HEK293 (cell line): ENCODE data around the gene FBXO2.

Experiments used
- CTCF ChIA-PET: fragments of 350-600 bp; formaldehyde crosslinking; extraction: SDS; loops from one replicate; lab custom pipeline; 2021; ENCODE audit warnings: antibody characterized with exemption; lab: Yijun Ruan, JAX
- POLR2A ChIA-PET: fragments of 300-600 bp; formaldehyde crosslinking; extraction: SDS; loops from one replicate; lab custom pipeline; 2020; ENCODE audit warnings: antibody characterized with exemption, inconsistent platforms; lab: Yijun Ruan, JAX
- H3K27ac ChIP-seq: fragments of 200-500 bp; sonication (Bioruptor generic); 2 replicates; pipeline ENCODE4 v1.5.1; 2014; ENCODE audit warnings: low read depth, low read length, control low read depth, inconsistent platforms; ENCODE audit errors: extremely low read depth
- H3K36me3 ChIP-seq, 2 experiments: fragments of 200-500 bp in 1 of 2; sonication (Bioruptor generic) in 1 of 2; 1 replicate in 1 of 2; 2 replicates in 1 of 2; pipeline ENCODE4 v1.5.1; 2014 to 2017; ENCODE audit warnings: inconsistent platforms in 2 of 2, low read length in 2 of 2; ENCODE audit not compliant: control insufficient read depth in 2 of 2, insufficient read depth in 1 of 2
- H3K4me1 ChIP-seq: fragments of 200-500 bp; sonication (Bioruptor generic); 2 replicates; pipeline ENCODE4 v1.5.1; 2014; ENCODE audit warnings: mild to moderate bottlenecking, low read length, inconsistent platforms; ENCODE audit not compliant: control insufficient read depth, insufficient read depth
- H3K4me3 ChIP-seq: 2 replicates; pipeline ENCODE4 v1.5.1; 2011; ENCODE audit warnings: low read depth, mild to moderate bottlenecking, control low read depth, low read length, moderate library complexity
- H3K9me3 ChIP-seq: fragments of 200-500 bp; sonication (Bioruptor generic); 2 replicates; pipeline ENCODE4 v1.5.1; 2014; ENCODE audit warnings: low read depth, low read length, inconsistent platforms; ENCODE audit not compliant: control insufficient read depth, insufficient read depth
- MEIS1 ChIP-seq: sonication (generic); formaldehyde crosslinking; IDR thresholded peaks from 2 replicates; pipeline ENCODE4 v1.8.1; 2022; ENCODE audit warnings: missing genetic modification reagents, mild to moderate bottlenecking, borderline replicate concordance
- PRDM10 ChIP-seq: fragments of 450-650 bp; formaldehyde crosslinking; IDR thresholded peaks from 2 replicates; pipeline ENCODE4 v1.5.1; 2016; ENCODE audit warnings: missing biosample characterization, missing genetic modification characterization
- YY2 ChIP-seq: fragments of 450-650 bp; formaldehyde crosslinking; IDR thresholded peaks from 2 replicates; pipeline ENCODE4 v1.5.1; 2016; ENCODE audit warnings: missing biosample characterization, missing genetic modification characterization
- ZBTB11 ChIP-seq: fragments of 450-650 bp; formaldehyde crosslinking; conservative IDR thresholded peaks from 2 replicates; pipeline ENCODE4 v1.5.1; 2016; ENCODE audit warnings: low read depth, missing biosample characterization, missing genetic modification characterization
- ZIC2 ChIP-seq: fragments of 450-650 bp; formaldehyde crosslinking; IDR thresholded peaks from 2 replicates; pipeline ENCODE4 v1.5.1; 2016; ENCODE audit warnings: missing biosample characterization, missing genetic modification characterization
- ZNF121 ChIP-seq: fragments of 450-650 bp; formaldehyde crosslinking; IDR thresholded peaks from 2 replicates; pipeline ENCODE4 v1.5.1; 2016; ENCODE audit warnings: missing biosample characterization, missing genetic modification characterization
- ZNF266 ChIP-seq: fragments of 450-650 bp; formaldehyde crosslinking; IDR thresholded peaks from 2 replicates; pipeline ENCODE4 v1.5.1; 2016; ENCODE audit warnings: missing biosample characterization, missing genetic modification characterization, low read depth
- ZNF37A ChIP-seq: fragments of 450-650 bp; IDR thresholded peaks from 2 replicates; pipeline ENCODE4 v1.5.1; 2018; ENCODE audit warnings: missing biosample characterization, missing genetic modification characterization
- ZNF404 ChIP-seq: fragments of 450-650 bp; formaldehyde crosslinking; IDR thresholded peaks from 2 replicates; pipeline ENCODE4 v1.5.1; 2017; ENCODE audit warnings: missing biosample characterization, missing genetic modification characterization
- TF ChIP-seq, protein P1 (sequence below): fragments of 450-650 bp; formaldehyde crosslinking; IDR thresholded peaks from 2 replicates; pipeline ENCODE4 v1.5.1; 2016; ENCODE audit warnings: missing biosample characterization, missing genetic modification characterization
- TF ChIP-seq, protein P2 (sequence below): fragments of 450-650 bp; formaldehyde crosslinking; IDR thresholded peaks from 2 replicates; pipeline ENCODE4 v1.5.1; 2016; ENCODE audit warnings: missing biosample characterization, missing genetic modification characterization, low read depth
- TF ChIP-seq, protein P3 (sequence below): fragments of 450-650 bp; formaldehyde crosslinking; IDR thresholded peaks from 2 replicates; pipeline ENCODE4 v1.5.1; 2016; ENCODE audit warnings: missing biosample characterization, missing genetic modification characterization

FBXO2 gene

GRCh38 chr1:11675325-11675724 lies 21.1 kb upstream of the FBXO2 start:
- ChIA-PET POLR2A (no interaction called here), CTCF (interaction anchor here (0.5 to 1.2 kb wide), 3 partner anchors 36 to 775 kb away, joined by 3 read pairs; no protein-coding TSS in a partner anchor)
- no peaks in the 10 kb centered on the region for H3K9me3 ChIP-seq
- H3K36me3 ChIP-seq: peaks cover 0 to 85% of the 10 kb centered on the region in 2 experiments; a peak in 2 of 3 replicates
- H3K4me1 ChIP-seq: no peaks in the 10 kb centered on the region
- H3K27ac ChIP-seq: no peak overlapping the region
- TF ChIP-seq, protein P1, sequence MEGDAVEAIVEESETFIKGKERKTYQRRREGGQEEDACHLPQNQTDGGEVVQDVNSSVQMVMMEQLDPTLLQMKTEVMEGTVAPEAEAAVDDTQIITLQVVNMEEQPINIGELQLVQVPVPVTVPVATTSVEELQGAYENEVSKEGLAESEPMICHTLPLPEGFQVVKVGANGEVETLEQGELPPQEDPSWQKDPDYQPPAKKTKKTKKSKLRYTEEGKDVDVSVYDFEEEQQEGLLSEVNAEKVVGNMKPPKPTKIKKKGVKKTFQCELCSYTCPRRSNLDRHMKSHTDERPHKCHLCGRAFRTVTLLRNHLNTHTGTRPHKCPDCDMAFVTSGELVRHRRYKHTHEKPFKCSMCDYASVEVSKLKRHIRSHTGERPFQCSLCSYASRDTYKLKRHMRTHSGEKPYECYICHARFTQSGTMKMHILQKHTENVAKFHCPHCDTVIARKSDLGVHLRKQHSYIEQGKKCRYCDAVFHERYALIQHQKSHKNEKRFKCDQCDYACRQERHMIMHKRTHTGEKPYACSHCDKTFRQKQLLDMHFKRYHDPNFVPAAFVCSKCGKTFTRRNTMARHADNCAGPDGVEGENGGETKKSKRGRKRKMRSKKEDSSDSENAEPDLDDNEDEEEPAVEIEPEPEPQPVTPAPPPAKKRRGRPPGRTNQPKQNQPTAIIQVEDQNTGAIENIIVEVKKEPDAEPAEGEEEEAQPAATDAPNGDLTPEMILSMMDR (tag by site-specific recombination): peak; percentile 34; the same call in 1 of the 2 replicates
- TF ChIP-seq ZNF404 (tag by site-specific recombination): no peak
- TF ChIP-seq, protein P2, sequence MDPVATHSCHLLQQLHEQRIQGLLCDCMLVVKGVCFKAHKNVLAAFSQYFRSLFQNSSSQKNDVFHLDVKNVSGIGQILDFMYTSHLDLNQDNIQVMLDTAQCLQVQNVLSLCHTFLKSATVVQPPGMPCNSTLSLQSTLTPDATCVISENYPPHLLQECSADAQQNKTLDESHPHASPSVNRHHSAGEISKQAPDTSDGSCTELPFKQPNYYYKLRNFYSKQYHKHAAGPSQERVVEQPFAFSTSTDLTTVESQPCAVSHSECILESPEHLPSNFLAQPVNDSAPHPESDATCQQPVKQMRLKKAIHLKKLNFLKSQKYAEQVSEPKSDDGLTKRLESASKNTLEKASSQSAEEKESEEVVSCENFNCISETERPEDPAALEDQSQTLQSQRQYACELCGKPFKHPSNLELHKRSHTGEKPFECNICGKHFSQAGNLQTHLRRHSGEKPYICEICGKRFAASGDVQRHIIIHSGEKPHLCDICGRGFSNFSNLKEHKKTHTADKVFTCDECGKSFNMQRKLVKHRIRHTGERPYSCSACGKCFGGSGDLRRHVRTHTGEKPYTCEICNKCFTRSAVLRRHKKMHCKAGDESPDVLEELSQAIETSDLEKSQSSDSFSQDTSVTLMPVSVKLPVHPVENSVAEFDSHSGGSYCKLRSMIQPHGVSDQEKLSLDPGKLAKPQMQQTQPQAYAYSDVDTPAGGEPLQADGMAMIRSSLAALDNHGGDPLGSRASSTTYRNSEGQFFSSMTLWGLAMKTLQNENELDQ (tag by site-specific recombination): no peak
- no peak for TF ChIP-seq ZIC2 (tag by site-specific recombination)
- no peak for TF ChIP-seq MEIS1 (CRISPR knock-in tag)
- no peak overlapping the region for H3K4me3 ChIP-seq

- POLR2A ChIA-PET: interaction anchor here (2.3 kb wide), 1 partner anchor 10 kb away, joined by 5 read pairs; no protein-coding TSS in a partner anchor
- no peak overlapping the region for H3K4me3 ChIP-seq
- TF ChIP-seq ZBTB11 (tag by site-specific recombination): no peak
- TF ChIP-seq PRDM10 (tag by site-specific recombination): no peak
- TF ChIP-seq, protein P3, sequence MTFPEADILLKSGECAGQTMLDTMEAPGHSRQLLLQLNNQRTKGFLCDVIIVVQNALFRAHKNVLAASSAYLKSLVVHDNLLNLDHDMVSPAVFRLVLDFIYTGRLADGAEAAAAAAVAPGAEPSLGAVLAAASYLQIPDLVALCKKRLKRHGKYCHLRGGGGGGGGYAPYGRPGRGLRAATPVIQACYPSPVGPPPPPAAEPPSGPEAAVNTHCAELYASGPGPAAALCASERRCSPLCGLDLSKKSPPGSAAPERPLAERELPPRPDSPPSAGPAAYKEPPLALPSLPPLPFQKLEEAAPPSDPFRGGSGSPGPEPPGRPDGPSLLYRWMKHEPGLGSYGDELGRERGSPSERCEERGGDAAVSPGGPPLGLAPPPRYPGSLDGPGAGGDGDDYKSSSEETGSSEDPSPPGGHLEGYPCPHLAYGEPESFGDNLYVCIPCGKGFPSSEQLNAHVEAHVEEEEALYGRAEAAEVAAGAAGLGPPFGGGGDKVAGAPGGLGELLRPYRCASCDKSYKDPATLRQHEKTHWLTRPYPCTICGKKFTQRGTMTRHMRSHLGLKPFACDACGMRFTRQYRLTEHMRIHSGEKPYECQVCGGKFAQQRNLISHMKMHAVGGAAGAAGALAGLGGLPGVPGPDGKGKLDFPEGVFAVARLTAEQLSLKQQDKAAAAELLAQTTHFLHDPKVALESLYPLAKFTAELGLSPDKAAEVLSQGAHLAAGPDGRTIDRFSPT (tag by site-specific recombination): no peak
- no peak for TF ChIP-seq ZNF266 (tag by site-specific recombination)
- no peak for TF ChIP-seq ZNF121
- TF ChIP-seq ZNF37A: no peak
- no peak for TF ChIP-seq YY2 (tag by site-specific recombination)
- H3K9me3 ChIP-seq: no peaks in the 10 kb centered on the region
- no peaks in the 10 kb centered on the region for H3K4me1 ChIP-seq
- H3K36me3 ChIP-seq: peaks cover 0 to 86% of the 10 kb centered on the region in 2 experiments; a peak in 2 of 3 replicates
- no peak overlapping the region for H3K27ac ChIP-seq
- CTCF ChIA-PET: no interaction called here
Observed at GRCh38 chr1:11674488-11674887, 20.3 kb upstream of the FBXO2 start.
